GM12891 (cell line): ENCODE measurements around the gene SETD7.

Source experiments
- POLR2A ChIP-seq: IDR thresholded peaks from 2 replicates; pipeline ENCODE4 v1.6.1; 2011; ENCODE audit warnings: low read depth, low read length, control low read depth
- POLR2AphosphoS5 ChIP-seq: IDR thresholded peaks from 2 replicates; pipeline ENCODE4 v1.6.1; 2011; ENCODE audit warnings: low read depth, low read length, control low read depth

DNA sequence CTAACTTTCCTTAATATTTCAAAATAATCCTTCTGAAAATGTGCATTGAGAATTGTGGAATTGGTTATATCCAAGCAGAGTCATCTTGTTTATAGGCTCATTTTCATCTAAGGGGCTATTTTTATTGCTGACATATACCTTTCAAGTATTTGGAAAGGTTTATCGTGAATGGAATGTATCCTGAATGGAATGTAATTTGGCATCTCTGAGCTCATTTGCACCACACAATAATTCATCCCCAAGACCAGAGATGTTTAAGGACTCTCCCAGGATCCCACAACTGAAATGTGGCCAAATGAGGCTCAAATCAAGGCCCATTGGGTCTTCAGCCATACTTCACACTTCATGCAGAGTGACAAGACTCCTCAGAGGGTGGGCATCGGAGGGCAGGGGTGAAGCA lies 7.5 kb upstream of the SETD7 start:
- no peak for TF ChIP-seq POLR2AphosphoS5
- no peak for TF ChIP-seq POLR2A
